Psoas muscle (tissue), 8 donors: ENCODE data around the gene SLC1A2. TPM values are rescaled to one million over a fixed set of nuclear protein-coding genes. Genes with fewer than 3 reads are reported as not detected.
"Not testable (repeated sequence)": the region's sequence is repeated elsewhere in the genome, so short reads cannot be mapped to it uniquely, and the experiment has no call there.

Experiments
- ATAC-seq, 4 donors: fragments of 200-7000 bp; cut with Tn5 transposase; one replicate each; pipeline ENCODE4 v1.9.1; 2020; ENCODE audit warnings: moderate library complexity in 3 of 4, mild to moderate bottlenecking in 2 of 4
- DNase-seq, 2 donors: peaks; one replicate each; pipeline ENCODE4 v3.0.0-alpha.2; 2020
- H3K27ac ChIP-seq: fragments of 200-600 bp; one replicate; pipeline ENCODE4 v1.8.0; 2022
- H3K27me3 ChIP-seq, 3 donors: fragments of 200-600 bp in 1 of 3; one replicate each; pipeline versions ENCODE4 v1.6.1 to v1.8.0; 2013 to 2022; ENCODE audit warnings: low read length in 2 of 3, mild to moderate bottlenecking in 2 of 3, moderate library complexity in 1 of 3; ENCODE audit not compliant: insufficient read depth in 3 of 3
- H3K36me3 ChIP-seq, 2 donors: fragments of 200-600 bp in 1 of 2; one replicate each; pipeline versions ENCODE4 v1.6.1 to v1.8.0; 2013 to 2022; ENCODE audit warnings: low read depth in 1 of 2, mild to moderate bottlenecking in 1 of 2, moderate library complexity in 1 of 2; ENCODE audit not compliant: insufficient read depth in 1 of 2
- H3K4me1 ChIP-seq: fragments of 200-600 bp; one replicate; pipeline ENCODE4 v1.8.0; 2022
- H3K4me3 ChIP-seq: fragments of 200-600 bp; one replicate; pipeline ENCODE4 v1.8.0; 2022; ENCODE audit warnings: mild to moderate bottlenecking
- H3K9me3 ChIP-seq: fragments of 200-600 bp; one replicate; pipeline ENCODE4 v1.8.0; 2022
- WGBS, 3 donors: extraction: QIAGEN DNeasy Blood & Tissue Kit; methylation state at CpG; one replicate each; pipeline versions ENCODE4 v1.1.6 to v1.1.7; 2013; 5-methylcytosine and 5-hydroxymethylcytosine counted together
- intact Hi-C, 2 donors: fragments of 100-400 bp; cut with DNase I; formaldehyde crosslinking; loops; one replicate each; pipeline versions ENCODE4 v1.11.0 to v1.14.2; 2022
- polyA plus RNA-seq, 3 donors: library from polyadenylated mRNA; stranded (reverse); fragments of 200-250 nt; gene quantifications; one replicate each; pipeline ENCODE4 v1.2.3, GENCODE V29; 2013
- total RNA-seq, 4 donors: library from RNA; stranded (reverse); fragmentation: NEBNext Ultra II Directional in 2 of 4; extraction: Animal tissue kit (Norgen Biotek cat#: 25700) in 2 of 4; gene quantifications; one replicate each; pipeline versions ENCODE4 v1.2.1 to v1.2.4, GENCODE V29; 2021 to 2023
- TF ChIP-seq, protein P1 (sequence below): fragments of 200-600 bp; IDR thresholded peaks from one replicate; pipeline ENCODE4 v1.8.0; 2022; ENCODE audit warnings: antibody characterized with exemption
- donor health status: healthy with polysubstance abuse.
- donor health status: DM: no; HTN: no; CAD: no; lungs with moderate emphysema.
- donor health status: Bipolar disorder and iron deficiency.
- donor health status: healthy.
- donor health status: DM: yes; HTN: yes; CAD: no.
- donor health status: DM: no; HTN: no; CAD: no.
- donor health status: DM: no; HTN: no; CAD: no.
- donor health status: DM: yes; HTN: yes; CAD: no.

Gene SLC1A2
- total and polyA plus RNA-seq, 7 donors: 0.05 to 2.0 (median 0.35) TPM

DNA sequence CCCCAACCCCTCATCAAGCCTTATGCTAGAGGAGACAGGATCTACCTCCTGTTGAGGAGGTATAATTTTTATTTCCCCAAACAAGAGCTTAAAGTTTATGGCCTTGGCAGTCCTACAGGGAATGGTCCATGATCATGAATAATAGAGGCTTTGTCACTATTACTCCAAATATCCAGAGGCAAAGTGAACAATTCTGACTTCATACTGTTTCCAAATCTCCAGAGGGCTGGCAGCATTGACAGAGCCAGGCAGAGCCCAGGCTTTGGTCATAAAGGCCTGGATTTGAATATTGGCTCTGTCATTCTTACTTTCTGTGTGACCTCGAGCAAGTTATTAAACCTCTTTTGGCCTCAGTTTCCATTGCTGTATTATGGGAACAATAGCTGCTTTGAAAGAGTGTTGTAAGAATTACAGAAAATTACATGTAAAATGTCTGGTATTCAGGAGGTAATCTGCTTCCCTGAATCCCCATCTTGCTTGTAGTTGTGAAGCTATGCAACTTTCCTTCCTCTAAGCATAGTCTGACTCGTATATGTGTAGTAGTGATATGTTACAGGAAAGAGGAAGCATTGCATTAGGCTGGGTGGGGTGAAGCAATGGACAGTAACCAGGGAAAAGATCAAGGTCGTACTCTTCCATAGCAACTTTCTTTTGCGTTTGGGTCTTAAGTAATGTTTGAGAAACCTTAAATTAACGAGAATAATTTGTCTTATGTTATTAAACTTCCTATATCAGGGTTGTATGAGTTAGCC is 191.6 kb downstream of the SLC1A2 start:
- intact Hi-C loops: no loop called here
- Histone ChIP-seq H3K4me3 (no peak overlapping the region), H3K9me3 (no peaks in the 10 kb centered on the region), H3K36me3 (peaks cover 0 to 28% of the 10 kb centered on the region in 2 donors), H3K27me3 (no peaks in the 10 kb centered on the region), H3K27ac (no peak overlapping the region), H3K4me1 (no peaks in the 10 kb centered on the region)
- ATAC-seq (no peak), DNase-seq (no peak)
- TF ChIP-seq, protein P1, sequence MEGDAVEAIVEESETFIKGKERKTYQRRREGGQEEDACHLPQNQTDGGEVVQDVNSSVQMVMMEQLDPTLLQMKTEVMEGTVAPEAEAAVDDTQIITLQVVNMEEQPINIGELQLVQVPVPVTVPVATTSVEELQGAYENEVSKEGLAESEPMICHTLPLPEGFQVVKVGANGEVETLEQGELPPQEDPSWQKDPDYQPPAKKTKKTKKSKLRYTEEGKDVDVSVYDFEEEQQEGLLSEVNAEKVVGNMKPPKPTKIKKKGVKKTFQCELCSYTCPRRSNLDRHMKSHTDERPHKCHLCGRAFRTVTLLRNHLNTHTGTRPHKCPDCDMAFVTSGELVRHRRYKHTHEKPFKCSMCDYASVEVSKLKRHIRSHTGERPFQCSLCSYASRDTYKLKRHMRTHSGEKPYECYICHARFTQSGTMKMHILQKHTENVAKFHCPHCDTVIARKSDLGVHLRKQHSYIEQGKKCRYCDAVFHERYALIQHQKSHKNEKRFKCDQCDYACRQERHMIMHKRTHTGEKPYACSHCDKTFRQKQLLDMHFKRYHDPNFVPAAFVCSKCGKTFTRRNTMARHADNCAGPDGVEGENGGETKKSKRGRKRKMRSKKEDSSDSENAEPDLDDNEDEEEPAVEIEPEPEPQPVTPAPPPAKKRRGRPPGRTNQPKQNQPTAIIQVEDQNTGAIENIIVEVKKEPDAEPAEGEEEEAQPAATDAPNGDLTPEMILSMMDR: no peak
- 79 to 80% (median 80%) methylated on average over 5 of the region's 5 CpGs for WGBS, 3 donors

DNA sequence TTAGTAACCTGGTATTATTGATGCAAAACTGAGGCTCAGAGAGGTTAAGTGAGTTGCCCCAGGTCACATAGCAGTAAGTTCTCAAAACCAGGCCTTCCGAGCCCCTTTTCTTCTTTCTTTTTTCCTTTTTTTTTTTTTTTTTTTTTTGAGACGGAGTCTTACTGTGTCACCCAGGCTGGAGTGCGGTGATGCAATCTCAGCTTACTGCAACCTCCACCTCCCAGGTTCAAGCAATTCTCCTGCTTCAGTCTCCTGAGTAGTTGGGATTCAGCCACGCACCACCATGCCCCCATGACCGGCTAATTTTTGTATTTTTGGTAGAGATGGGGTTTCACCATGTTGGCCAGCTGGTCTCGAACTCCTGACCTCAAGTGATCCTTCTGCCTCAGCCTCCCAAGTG is 192.6 kb downstream of the SLC1A2 start:
- DNase-seq, ATAC-seq, H3K9me3 ChIP-seq, H3K4me1 ChIP-seq, H3K27me3 ChIP-seq, H3K27ac ChIP-seq, intact Hi-C loops, H3K4me3 ChIP-seq: not testable (repeated sequence)
- 94 to 99% (median 95%) methylated on average over 5 to 6 of the region's 6 CpGs for WGBS, 3 donors
- peaks cover under 1 to 35% of the 10 kb centered on the region in 2 donors for H3K36me3 ChIP-seq

DNA sequence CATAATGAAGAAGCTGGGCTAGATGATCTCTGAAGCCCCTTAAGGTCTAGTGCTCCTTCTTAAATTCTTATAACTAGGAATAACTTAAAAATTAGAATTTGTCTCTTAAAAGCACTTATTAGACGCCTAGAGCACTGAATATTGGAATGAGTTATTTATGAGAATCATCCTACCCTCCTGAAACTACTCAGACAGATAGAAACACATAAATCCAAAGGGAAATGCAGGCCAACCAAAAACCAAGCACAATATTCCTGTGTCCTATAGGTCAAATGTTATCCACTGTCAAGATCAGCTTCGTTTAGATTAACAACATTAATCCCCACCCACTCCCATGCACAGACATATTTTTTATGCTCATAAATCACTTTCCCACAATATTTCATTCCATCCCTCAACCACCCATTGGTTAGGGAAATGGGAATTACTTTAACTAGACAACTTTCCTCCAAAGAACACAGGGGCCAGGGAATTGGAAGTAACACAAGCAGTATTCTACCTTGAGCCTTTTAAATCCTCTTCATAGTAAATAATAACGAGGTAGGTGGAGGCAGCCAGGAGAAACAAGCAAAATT is 193.3 kb downstream of the SLC1A2 start:
- no peak overlapping the region for H3K4me3 ChIP-seq
- DNase-seq: no peak
- WGBS, 3 donors: 70 to 74% (median 70%) methylated on average over 3 of the region's 3 CpGs
- ATAC-seq: no peak
- no peaks in the 10 kb centered on the region for H3K9me3 ChIP-seq
- H3K27me3 ChIP-seq: no peaks in the 10 kb centered on the region
- no peaks in the 10 kb centered on the region for H3K4me1 ChIP-seq
- peaks cover 3 to 42% of the 10 kb centered on the region in 2 donors for H3K36me3 ChIP-seq
- TF ChIP-seq, protein P1: no peak
- no peak overlapping the region for H3K27ac ChIP-seq
- intact Hi-C loops: no loop called here

DNA sequence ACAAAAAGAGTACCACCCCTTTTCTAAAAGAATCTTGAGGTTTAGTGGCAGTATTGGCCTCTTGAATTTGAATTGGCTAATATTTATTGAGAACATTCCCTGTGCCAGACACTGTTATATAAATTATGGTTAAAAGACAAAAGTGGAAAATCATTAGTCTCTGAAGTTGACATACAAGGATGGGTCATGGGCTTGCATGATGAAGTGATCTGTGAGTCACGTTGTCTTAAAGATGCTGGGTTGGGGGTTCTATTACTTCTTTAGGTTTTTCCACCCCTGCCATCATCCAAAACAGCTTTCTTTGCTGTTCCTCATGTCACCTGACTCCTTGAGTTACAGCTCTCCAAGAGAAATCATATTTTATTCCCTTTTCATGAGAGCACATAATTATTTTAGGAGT is 195.4 kb downstream of the SLC1A2 start:
- Histone ChIP-seq H3K36me3 (peaks cover 3 to 38% of the 10 kb centered on the region in 2 donors), H3K27me3 (no peaks in the 10 kb centered on the region), H3K4me3 (no peak overlapping the region), H3K9me3 (no peaks in the 10 kb centered on the region), H3K27ac (no peak overlapping the region), H3K4me1 (no peaks in the 10 kb centered on the region)
- ATAC-seq (no peak), DNase-seq (no peak)
- TF ChIP-seq, protein P1: no peak
- WGBS, 3 donors: 86 to 96% (median 96%) methylated on average over 1 of the region's 1 CpG
- intact Hi-C loops: no loop called here

DNA sequence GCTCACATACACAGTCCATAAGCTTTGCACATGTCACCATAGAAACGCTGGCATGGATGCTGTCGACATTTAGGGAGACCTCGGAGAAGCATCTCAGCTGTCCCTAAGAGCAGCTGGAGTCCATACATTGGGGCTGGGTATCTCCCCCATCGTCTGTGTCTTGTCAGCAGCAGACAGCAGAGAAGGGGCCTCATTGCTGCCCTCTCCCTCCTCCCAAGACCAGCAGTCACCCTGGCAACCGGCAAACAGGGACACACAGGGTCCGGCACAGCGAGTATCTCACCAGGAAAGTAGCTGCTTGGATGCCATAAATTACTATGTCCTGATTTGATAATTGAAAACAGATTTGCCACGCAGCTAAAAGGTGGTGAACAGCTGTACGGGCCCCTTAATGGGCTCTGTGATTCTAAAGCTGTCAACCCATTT is 196.0 kb downstream of the SLC1A2 start:
- Histone ChIP-seq H3K36me3 (peaks cover 3 to 34% of the 10 kb centered on the region in 2 donors), H3K27me3 (no peaks in the 10 kb centered on the region), H3K4me1 (no peaks in the 10 kb centered on the region), H3K4me3 (no peak overlapping the region), H3K9me3 (no peaks in the 10 kb centered on the region), H3K27ac (no peak overlapping the region)
- DNase-seq (no peak), ATAC-seq (no peak)
- 39 to 55% (median 44%) methylated on average over 9 of the region's 9 CpGs for WGBS, 3 donors
- TF ChIP-seq, protein P1: no peak
- intact Hi-C loops: no loop called here
